ENCODE measurements around the gene CDK3. TPM values are rescaled to one million over a fixed set of nuclear protein-coding genes. Genes with fewer than 3 reads are reported as not detected.

CDK3 gene
- total and polyA plus RNA-seq, 3 donors from 2014 or later = 15.0 to 17.1 (median 16.9) TPM

GRCh38 chr17:76013377-76013932 lies 12.8 kb downstream of the CDK3 start:
- Histone ChIP-seq H3K4me1 (peaks cover 3% of the 10 kb centered on the region), H3K4me3 (no peak overlapping the region), H3K9me3 (no peaks in the 10 kb centered on the region), H3K36me3 (ENCODE audit: low read depth, missing control alignments) (no peaks in the 10 kb centered on the region), H3K27ac (no peak overlapping the region), H3K27me3 (no peaks in the 10 kb centered on the region)
- 80 to 82% methylated on average over 15 of the region's 15 CpGs for WGBS, 2 donors
- no peak for DNase-seq
- TF ChIP-seq POLR2A (IDR thresholded peaks at IDR 0.05) = no peak
- TF ChIP-seq CTCF (IDR thresholded peaks at IDR 0.05) = no peak
- intact Hi-C loops (cut with DNase I; ENCODE audit: low total_unique reads) = no loop called here

- no peak overlapping the region for H3K27ac ChIP-seq
- no peaks in the 10 kb centered on the region for H3K36me3 ChIP-seq (ENCODE audit: low read depth, missing control alignments)
- 18 to 26% methylated on average over 4 to 16 of the region's 19 CpGs for WGBS, 2 donors
- peak overlapping the region in 1 of 2 donors; percentile 20 for H3K4me3 ChIP-seq
- H3K9me3 ChIP-seq = no peaks in the 10 kb centered on the region
- peaks cover 3% of the 10 kb centered on the region for H3K4me1 ChIP-seq
- no peak for TF ChIP-seq POLR2A (IDR thresholded peaks at IDR 0.05)
- TF ChIP-seq CTCF (IDR thresholded peaks at IDR 0.05) = peak; percentile 76 to 97 (median 89)
- intact Hi-C loops (cut with DNase I; ENCODE audit: low total_unique reads) = no loop called here
- H3K27me3 ChIP-seq = no peaks in the 10 kb centered on the region
- DNase-seq = peak; percentile 85
Measured at GRCh38 chr17:76014100-76014924, 13.7 kb downstream of the CDK3 start.

- DNase-seq = peak; percentile 43
- 68 to 73% methylated on average over 5 to 10 of the region's 26 CpGs for WGBS, 2 donors
- intact Hi-C loops (cut with DNase I; ENCODE audit: low total_unique reads) = no loop called here
Measured at GRCh38 chr17:76014925-76015261, 14.2 kb downstream of the CDK3 start.

GRCh38 chr17:76017481-76018339 lies 17.1 kb downstream of the CDK3 start:
- peak; percentile 51 for DNase-seq
- Histone ChIP-seq H3K27ac (no peak overlapping the region), H3K36me3 (ENCODE audit: low read depth, missing control alignments) (no peaks in the 10 kb centered on the region), H3K9me3 (no peaks in the 10 kb centered on the region), H3K4me3 (no peak overlapping the region), H3K27me3 (no peaks in the 10 kb centered on the region), H3K4me1 (peaks cover 3% of the 10 kb centered on the region)
- intact Hi-C loops (cut with DNase I; ENCODE audit: low total_unique reads) = no loop called here
- WGBS, 2 donors = 85 to 87% methylated on average over 14 to 21 of the region's 21 CpGs
- TF ChIP-seq POLR2A (IDR thresholded peaks at IDR 0.05) (no peak), CTCF (IDR thresholded peaks at IDR 0.05) (no peak)

More at GRCh38 chr17:76014925-76015261, 14.2 kb downstream of the CDK3 start:
- no peak for TF ChIP-seq CTCF (IDR thresholded peaks at IDR 0.05)
- TF ChIP-seq POLR2A (IDR thresholded peaks at IDR 0.05) = no peak
- Histone ChIP-seq H3K9me3 (no peaks in the 10 kb centered on the region), H3K4me1 (peaks cover 3% of the 10 kb centered on the region), H3K27ac (no peak overlapping the region), H3K4me3 (peak overlapping the region in 1 of 2 donors; percentile 20), H3K36me3 (ENCODE audit: low read depth, missing control alignments) (no peaks in the 10 kb centered on the region), H3K27me3 (no peaks in the 10 kb centered on the region)
